GM19099 (cell line): Measurements from ENCODE around the gene INKA2.

Source experiments
- POLR2A ChIP-seq: IDR thresholded peaks from 3 replicates; pipeline ENCODE4 v1.6.1; 2011; ENCODE audit warnings: low read depth; ENCODE audit not compliant: insufficient read length; ENCODE audit errors: extremely low read depth

The INKA2 gene

DNA sequence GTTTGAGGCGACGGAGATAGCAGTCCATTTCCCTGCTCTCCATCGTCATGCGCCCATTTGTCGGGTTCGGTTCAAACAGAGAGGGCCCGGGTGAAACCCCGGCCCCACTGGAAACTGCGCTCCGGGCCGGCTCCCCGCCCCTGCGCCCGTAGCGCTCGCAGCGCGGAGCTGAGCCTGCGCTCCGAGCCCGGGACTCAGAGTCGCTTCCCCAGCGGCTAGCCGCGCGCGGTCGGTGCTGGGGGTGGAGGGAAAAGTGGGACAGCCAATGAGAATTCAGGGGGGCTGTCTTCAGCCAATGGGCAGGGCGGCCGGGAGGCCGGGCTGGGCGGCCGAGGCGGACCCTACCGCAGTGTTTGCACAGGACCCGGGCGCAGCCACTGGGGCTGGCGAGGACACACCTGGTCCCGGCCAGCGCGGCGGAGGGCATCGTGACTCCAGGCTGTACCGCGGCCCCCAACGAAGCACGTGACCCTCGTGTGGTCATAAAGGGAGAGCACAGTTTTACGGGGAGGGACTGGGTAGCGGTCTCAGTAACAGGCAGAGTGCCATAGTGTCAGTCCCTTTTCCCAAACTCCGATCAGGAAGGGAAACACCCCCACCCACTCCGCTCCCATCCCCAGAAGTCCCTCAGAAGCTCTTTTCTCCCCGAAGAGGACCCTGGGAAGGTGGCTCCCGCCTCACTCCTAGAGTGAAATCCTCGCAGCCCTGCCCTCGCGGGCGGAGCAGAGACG lies at the start of gene INKA2:
Gene INKA2, minus strand, starts transcription at position 202 of the 731 bp plus-strand sequence. Its CDS starts 153 bp downstream, at position 49.
- peak; percentile 67 for TF ChIP-seq POLR2A

DNA sequence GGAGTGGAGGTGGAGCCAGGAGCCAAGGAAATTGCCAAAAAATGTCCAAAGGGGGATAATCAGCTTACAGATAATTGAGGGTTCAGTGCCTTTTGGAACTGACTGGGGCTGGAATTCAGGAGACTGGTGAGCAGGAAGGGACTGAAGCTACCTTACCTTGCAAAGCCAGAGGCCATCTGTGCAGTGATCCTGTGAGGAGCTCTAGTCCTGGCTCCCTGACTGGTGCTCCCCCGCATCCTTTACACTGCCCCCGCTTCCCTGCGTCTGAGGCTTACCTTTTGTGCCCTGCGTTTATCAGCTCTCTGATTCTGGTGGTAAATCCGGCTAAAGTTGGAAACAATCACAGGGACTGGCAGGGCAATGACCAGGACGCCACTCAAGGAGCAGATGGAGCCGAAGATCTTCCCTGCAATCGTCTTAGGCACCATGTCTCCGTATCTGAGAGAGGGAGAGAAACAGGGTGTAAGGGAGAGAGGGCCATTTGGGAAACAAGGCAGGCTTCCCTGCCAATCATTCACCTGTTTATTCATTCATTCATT lies 47.5 kb upstream of the INKA2 start:
- no peak for TF ChIP-seq POLR2A

DNA sequence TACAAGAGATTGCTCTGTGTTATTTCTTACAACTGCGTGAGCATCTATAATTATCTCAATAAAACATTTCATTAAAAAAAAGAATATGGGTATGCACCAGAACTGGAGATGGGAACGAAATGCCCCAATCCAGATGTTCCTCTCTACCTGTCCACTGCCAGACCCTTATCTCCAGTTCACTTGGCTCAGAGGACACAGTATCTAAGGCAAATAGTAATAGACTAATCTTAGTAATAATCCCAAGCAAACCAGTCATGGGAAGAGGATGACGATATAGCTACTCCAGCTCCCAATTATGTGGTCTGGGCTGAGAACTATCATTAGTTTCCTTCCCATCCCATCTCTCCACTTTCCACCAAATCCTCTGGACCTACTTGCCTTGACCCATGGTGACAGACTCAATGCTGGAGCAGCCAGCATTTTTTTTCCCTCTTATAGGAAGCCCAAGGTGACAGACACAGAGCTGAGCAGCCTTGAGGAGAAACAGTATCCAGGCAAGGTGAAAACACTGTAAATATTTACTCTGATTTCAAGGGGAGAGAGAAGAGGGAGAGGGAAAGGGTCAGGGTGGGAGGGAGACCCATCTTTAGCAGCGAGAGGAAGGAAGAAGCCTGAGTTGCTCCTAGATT lies 45.2 kb upstream of the INKA2 start:
- no peak for TF ChIP-seq POLR2A

DNA sequence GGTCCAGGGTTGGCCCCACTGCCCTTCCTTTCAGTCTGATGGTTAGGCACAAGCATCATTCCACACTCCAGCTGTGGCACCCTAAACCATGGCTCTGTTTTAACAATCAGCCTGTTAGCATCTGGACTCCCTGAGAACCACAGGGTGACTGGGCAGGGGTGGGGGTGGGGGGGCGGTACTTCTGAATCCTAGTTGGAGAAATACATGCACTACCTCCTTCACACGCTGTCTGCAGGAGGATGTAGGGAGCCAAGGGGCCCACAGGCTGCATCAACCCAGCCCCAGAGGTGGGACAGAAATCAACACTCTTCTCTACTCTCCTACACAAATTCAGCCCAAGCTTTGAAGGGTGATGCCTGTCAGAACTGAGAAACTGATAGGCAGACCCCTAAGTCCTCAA lies 40.4 kb upstream of the INKA2 start:
- no peak for TF ChIP-seq POLR2A

DNA sequence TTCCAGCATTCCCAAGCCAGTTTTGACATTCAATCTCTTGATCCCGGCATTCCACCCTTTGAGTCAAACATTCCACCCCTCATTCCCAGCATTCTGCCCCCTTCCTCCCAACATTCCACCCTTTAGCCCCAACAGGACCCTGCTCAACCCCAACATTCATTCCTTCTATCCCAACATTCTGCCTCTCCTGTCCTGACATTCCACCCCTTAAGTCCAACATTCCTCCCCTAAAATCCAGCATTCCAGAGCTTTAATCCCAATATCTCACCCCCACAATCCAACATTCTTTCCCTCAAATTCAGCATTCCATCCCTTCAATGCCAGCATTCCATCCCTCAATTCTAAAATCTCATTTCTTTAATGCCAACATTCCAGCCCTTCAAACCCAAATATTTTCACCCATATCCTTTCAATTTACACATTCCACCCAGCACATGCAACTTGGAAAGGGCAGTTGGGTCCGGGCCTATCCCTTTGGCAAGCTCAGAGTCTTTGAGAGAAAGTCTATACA lies 39.4 kb upstream of the INKA2 start:
- no peak for TF ChIP-seq POLR2A

DNA sequence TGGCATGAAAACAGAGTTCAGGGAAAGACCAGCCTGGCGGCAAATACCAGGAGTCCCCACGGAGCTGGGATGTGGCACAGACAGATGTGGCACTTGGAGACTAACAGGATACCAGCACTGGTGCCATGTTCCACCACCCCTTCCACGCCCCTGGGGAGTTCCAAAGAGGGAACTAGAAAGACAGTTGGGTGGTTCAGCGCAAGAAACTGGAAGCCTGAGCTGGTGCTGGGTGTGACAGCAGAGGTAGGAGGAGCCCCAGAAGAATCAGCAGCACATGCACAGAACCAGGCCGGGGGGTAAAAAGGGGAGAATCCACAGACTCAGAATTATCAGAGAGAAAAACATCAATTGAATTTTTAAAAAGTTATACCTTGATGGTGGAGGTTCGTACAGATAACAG lies 38.9 kb upstream of the INKA2 start:
- no peak for TF ChIP-seq POLR2A

DNA sequence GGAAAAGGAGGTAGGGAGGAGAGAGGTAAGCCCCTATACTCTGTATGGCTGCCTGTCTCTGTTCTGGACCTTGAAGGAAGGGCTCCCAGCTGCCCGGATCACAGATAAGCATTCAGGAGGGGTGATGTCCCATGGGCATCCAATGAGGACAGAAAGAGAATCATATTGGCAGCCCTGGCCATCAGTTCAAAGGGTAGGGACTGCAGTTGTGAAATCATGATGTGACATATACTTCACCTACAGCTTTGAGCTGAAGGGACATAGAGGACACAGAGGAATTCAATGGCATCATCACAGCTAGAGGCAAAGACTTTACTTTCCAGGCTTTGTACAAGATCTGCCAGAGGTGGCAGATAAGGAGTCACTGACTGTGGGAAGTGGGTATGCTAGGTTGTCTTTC lies 38.1 kb upstream of the INKA2 start:
- TF ChIP-seq POLR2A = no peak

DNA sequence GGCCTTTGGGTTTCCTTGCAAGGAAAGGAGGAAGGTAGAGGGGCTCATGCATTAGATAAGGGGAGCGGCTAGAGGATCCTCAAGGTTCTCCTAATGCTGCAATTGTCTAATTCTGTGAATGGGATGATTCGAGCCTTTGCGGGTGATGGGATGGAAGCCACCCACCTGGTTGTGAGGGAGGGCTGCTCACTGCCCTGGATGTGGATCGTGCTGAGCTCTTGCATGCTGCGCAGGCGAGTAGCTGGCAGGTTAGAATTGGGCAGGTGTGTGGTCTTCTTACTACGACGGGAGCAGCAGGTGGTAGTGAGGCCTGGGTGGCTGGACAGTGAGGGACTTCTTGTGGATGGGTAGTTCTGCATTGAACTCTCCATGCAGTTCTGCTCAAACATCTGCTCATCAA lies 37.7 kb upstream of the INKA2 start:
- TF ChIP-seq POLR2A = no peak

DNA sequence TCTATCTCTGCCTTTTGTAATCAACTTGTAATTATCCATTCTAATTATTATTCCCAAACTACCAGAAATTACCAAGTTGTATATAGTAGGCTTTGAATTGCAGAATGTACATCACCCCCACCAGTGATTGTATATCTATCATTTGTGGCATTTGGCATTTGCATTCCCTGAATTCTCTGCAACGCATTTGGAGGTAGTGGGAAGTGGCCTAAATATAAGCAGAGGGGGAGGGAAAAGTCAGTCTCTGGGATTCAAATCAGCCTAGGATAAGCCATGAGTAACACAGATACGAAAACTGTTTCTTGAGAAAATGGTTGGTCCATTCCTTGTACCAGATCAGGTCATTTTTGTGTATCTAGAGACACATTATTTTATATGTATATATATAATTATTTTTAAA lies 37.2 kb upstream of the INKA2 start:
- TF ChIP-seq POLR2A = no peak

DNA sequence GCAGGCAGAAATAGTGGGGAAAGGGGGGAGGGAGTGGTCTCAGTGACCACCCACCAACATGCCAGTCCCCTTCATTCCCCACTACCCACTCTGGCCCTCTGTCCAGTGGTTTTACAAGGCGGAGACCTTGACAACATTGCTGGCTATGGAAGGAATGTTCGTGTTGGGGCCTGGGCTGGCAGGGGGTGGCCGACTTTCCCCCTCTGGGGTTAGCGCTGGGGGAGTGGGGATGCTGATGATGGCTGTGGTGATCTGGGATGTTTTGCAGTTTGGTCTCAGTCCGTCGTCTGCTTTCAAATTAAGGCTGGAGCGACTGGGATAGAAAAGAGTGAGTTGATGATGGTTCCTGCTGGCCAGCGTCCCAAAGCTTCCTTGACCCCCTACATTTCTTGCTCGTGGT lies 36.8 kb upstream of the INKA2 start:
- no peak for TF ChIP-seq POLR2A

DNA sequence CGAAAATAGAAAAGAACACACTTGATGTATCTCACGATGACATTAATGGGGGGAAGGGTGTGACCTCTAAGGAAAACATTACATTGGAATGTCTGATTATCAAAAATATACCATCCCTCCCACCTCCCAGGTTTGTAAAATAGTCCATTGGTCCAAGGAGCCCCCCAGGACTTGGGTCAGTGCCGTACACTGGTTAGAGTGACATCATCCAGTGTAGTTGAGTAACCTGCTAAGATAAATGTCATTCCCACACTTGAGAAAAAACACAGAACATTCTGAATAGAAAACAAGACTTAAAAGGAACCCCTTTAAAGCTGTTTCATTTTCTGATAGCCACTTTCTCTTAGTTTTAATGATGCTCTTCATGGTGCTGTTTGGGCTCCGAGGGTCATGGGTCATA lies 31.7 kb upstream of the INKA2 start:
- TF ChIP-seq POLR2A = no peak

DNA sequence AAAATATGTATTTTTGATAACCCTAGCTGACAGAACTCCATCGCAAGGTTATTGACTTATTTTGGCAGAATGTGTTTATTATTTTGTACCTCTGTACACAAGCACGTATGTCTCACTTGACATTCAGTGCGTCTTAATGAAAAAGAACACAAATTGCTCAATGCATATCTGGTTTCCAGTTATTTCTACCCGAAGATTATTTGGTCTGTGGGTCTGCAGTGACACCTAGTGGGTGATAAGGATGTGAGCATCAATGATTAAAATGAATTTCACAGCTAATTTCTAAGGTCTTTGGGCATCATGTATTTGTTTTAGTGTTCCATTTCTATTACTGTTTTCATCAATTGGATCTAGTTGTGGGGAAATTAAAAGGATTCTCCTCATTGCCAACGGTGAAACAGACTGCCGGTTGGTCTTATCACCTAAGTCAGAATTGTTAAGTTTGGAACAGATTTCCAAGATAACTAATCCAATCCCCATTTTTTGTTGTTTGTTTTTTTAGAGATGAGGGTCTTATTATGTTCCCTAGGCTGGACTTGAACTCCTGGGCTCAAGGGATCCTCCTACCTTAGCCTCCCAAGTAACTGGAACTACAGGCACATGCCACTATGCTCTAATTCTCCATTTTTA lies 30.4 kb upstream of the INKA2 start:
- TF ChIP-seq POLR2A = no peak

DNA sequence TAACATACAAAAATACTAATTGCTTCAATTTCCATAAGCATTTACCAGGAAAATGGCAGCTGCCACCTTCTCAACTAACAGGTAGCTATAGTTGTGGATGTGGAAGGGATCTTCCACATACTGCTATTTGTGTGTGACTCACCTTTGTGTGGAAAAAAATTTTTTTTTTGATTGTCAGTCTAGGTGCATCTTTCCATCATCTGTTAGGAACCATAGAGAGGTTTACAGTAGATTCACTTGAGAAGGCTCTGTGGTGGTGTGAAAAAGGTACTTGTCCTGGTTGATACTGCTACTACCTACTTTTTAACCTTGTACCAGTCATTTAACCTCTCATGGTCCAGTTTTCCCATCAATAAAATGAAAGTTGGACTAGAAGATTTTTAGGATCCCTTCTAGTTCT lies 29.4 kb upstream of the INKA2 start:
- TF ChIP-seq POLR2A = no peak

DNA sequence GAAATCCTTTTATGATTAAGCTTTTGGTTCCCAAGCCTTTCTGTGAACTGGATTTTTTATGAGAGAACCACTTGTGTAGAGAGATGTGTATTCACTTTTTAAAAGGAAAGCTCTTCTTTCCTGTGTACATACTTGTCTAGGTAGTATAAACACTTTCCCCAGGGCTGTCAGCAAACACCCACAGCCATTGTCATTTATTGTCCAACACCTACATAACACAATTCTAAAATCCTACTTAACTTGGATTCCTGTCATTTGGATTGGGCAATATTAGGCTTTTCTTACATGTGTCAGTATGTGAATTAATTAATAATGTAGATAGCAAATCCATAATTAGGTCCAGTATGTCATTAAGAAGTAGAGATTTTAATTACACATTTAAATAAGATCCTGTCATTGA lies 28.8 kb upstream of the INKA2 start:
- no peak for TF ChIP-seq POLR2A

DNA sequence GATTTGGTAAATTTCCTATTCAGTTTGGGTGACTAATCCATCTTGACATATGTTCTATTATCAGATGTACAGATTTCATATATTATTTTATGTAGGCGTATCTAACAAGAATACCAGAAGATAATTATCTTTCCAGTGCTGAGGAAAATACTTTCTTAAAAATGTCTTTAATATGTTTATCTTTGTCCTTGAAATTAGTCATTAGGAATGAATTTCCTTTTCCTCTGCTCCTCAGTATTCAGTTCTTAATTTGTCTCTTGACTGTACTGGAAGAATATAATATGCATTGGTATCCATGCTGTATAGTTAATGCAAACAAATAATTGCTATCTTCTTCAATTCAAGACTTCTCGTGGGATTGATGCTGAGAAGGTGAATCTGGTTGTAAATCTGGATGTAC lies 23.1 kb upstream of the INKA2 start:
- TF ChIP-seq POLR2A = no peak

DNA sequence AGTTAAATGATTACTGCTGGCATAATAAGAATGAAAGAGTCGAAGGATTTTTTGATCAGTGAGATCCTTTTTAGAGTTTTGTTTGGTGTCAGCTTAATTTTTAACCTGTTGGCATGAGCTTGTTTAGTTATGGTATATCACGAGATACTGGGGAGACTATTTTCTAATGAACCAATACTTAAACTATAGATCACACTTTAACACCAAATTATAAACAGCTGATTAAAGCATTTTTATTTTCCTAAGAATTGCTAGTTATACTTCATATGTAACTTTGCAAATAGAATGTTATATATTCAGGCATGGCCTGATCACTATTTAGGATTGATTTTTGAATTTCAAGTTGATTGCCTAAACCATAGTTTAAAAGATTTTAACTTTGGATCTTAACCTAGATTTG lies 22.5 kb upstream of the INKA2 start:
- no peak for TF ChIP-seq POLR2A
